ENCODE results near the gene SCN5A. TPM values are rescaled to one million over a fixed set of nuclear protein-coding genes. Genes with fewer than 3 reads are reported as not detected.

The SCN5A gene
- polyA plus RNA-seq, 1 donor (not counting 4 experiments of a cell fraction or from before 2014, with no cell fraction given) = 0.26 TPM

DNA sequence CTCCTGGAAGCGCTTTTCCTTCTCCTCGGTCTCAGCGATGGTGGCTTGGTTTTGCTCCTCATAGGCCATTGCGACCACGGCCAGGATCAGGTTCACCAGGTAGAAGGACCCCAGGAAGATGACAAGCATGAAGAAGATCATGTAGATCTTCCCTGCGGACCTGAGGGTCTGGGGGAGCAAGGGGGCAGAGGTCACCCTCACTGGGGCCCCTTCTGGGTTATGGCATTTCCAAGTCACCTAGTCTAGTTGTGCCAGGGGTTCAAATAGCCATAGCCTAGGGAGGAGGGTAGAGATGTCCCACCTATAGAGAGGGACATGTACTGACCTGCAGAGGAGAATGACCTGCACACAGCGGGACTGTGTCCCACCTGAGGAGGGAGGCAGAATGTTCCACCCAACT lies 43.5 kb downstream of the SCN5A start:
- Histone ChIP-seq H3K9me1 (ENCODE audit: control insufficient read depth, extremely low read depth, insufficient read depth, low read length) (no peaks in the 10 kb centered on the region), H3K4me1 (ENCODE audit: control insufficient read depth, extremely low read depth, insufficient read depth, low read length) (no peaks in the 10 kb centered on the region), H3K27me3 (ENCODE audit: control insufficient read depth, extremely low read depth, insufficient read depth, low read length) (no peaks in the 10 kb centered on the region), H3K9ac (ENCODE audit: control insufficient read depth, extremely low read depth, insufficient read depth, low read length) (no peak overlapping the region), H2AFZ (ENCODE audit: control insufficient read depth, low read length) (no peak overlapping the region), H3K4me3 (ENCODE audit: control insufficient read depth in 2 of 3, extremely low read depth in 1 of 3, insufficient read depth in 2 of 3, low read depth in 1 of 3, low read length in 3 of 3) (no peak overlapping the region), H3K79me2 (ENCODE audit: control insufficient read depth, insufficient read depth, low read length) (no peaks in the 10 kb centered on the region), H4K20me1 (ENCODE audit: control insufficient read depth, extremely low read depth, insufficient read depth, low read length) (no peaks in the 10 kb centered on the region), H3K36me3 (ENCODE audit: control insufficient read depth in 2 of 2, extremely low read depth in 1 of 2, insufficient read depth in 2 of 2, low read length in 2 of 2) (no peaks in the 10 kb centered on the region), H3K9me3 (ENCODE audit: control insufficient read depth, low read depth, low read length) (no peaks in the 10 kb centered on the region), H3K27ac (ENCODE audit: control insufficient read depth, insufficient read depth, low read length) (no peak overlapping the region), H3K4me2 (ENCODE audit: control insufficient read depth, extremely low read depth, insufficient read depth, low read depth, low read length) (no peak overlapping the region)
- DNase-seq (ENCODE audit: low read depth, low spot score) (no peak), FAIRE-seq (no peak)
- dilution Hi-C loops (cut with MboI; ENCODE audit: extremely low pct_ligation_motif_present, low sequenced_read_pairs) = no loop called here
- TF ChIP-seq, protein P1, sequence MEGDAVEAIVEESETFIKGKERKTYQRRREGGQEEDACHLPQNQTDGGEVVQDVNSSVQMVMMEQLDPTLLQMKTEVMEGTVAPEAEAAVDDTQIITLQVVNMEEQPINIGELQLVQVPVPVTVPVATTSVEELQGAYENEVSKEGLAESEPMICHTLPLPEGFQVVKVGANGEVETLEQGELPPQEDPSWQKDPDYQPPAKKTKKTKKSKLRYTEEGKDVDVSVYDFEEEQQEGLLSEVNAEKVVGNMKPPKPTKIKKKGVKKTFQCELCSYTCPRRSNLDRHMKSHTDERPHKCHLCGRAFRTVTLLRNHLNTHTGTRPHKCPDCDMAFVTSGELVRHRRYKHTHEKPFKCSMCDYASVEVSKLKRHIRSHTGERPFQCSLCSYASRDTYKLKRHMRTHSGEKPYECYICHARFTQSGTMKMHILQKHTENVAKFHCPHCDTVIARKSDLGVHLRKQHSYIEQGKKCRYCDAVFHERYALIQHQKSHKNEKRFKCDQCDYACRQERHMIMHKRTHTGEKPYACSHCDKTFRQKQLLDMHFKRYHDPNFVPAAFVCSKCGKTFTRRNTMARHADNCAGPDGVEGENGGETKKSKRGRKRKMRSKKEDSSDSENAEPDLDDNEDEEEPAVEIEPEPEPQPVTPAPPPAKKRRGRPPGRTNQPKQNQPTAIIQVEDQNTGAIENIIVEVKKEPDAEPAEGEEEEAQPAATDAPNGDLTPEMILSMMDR (optimal IDR thresholded peaks at IDR 0.05 in 1 of 3, IDR thresholded peaks at IDR 0.05 in 1 of 3, conservative IDR thresholded peaks at IDR 0.05 in 1 of 3; ENCODE audit: extremely low read depth in 1 of 3, insufficient read depth in 2 of 3, low read length in 3 of 3) = no peak
- TF ChIP-seq EZH2 (IDR thresholded peaks at IDR 0.05; ENCODE audit: low read length) = no peak

DNA sequence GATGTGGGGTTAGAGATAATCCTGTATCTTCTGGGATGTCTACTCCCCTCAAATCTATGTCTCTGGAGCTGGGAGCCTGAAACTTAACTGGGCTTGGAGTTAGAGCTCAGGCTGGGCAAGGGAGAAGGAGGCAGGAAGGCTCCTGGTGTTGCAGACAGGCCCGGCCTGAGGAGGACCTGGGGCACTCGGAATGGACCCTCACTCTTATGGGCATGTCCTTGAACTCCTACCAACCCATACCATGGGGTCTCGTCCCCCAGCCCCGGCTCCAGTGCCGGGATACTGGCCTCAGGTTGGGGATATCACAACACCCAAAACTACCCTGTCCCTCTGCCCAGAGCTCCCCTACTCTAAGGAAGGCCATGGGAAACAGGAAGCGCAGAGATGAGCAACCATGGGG lies 45.2 kb downstream of the SCN5A start:
- Histone ChIP-seq H4K20me1 (ENCODE audit: control insufficient read depth, extremely low read depth, insufficient read depth, low read length) (no peaks in the 10 kb centered on the region), H3K9ac (ENCODE audit: control insufficient read depth, extremely low read depth, insufficient read depth, low read length) (no peak overlapping the region), H3K27ac (ENCODE audit: control insufficient read depth, insufficient read depth, low read length) (no peak overlapping the region), H2AFZ (ENCODE audit: control insufficient read depth, low read length) (no peak overlapping the region), H3K9me3 (ENCODE audit: control insufficient read depth, low read depth, low read length) (no peaks in the 10 kb centered on the region), H3K4me3 (ENCODE audit: control insufficient read depth in 2 of 3, extremely low read depth in 1 of 3, insufficient read depth in 2 of 3, low read depth in 1 of 3, low read length in 3 of 3) (no peak overlapping the region), H3K4me1 (ENCODE audit: control insufficient read depth, extremely low read depth, insufficient read depth, low read length) (no peaks in the 10 kb centered on the region), H3K27me3 (ENCODE audit: control insufficient read depth, extremely low read depth, insufficient read depth, low read length) (no peaks in the 10 kb centered on the region), H3K4me2 (ENCODE audit: control insufficient read depth, extremely low read depth, insufficient read depth, low read depth, low read length) (no peak overlapping the region), H3K36me3 (ENCODE audit: control insufficient read depth in 2 of 2, extremely low read depth in 1 of 2, insufficient read depth in 2 of 2, low read length in 2 of 2) (no peaks in the 10 kb centered on the region), H3K79me2 (ENCODE audit: control insufficient read depth, insufficient read depth, low read length) (no peaks in the 10 kb centered on the region), H3K9me1 (ENCODE audit: control insufficient read depth, extremely low read depth, insufficient read depth, low read length) (no peaks in the 10 kb centered on the region)
- FAIRE-seq = no peak
- dilution Hi-C loops (cut with MboI; ENCODE audit: extremely low pct_ligation_motif_present, low sequenced_read_pairs) = no loop called here
- DNase-seq (ENCODE audit: low read depth, low spot score) = no peak
- no peak for TF ChIP-seq EZH2 (IDR thresholded peaks at IDR 0.05; ENCODE audit: low read length)
- TF ChIP-seq, protein P1 (optimal IDR thresholded peaks at IDR 0.05 in 1 of 3, IDR thresholded peaks at IDR 0.05 in 1 of 3, conservative IDR thresholded peaks at IDR 0.05 in 1 of 3; ENCODE audit: extremely low read depth in 1 of 3, insufficient read depth in 2 of 3, low read length in 3 of 3) = no peak
